ENCODE data around the gene RDH14. TPM values are rescaled to one million over a fixed set of nuclear protein-coding genes. Genes with fewer than 3 reads are reported as not detected.

The RDH14 gene
- total and polyA plus RNA-seq, 2 of the 4 experiments (the other 2 are of a cell fraction) = 11.9 to 12.2 TPM

DNA sequence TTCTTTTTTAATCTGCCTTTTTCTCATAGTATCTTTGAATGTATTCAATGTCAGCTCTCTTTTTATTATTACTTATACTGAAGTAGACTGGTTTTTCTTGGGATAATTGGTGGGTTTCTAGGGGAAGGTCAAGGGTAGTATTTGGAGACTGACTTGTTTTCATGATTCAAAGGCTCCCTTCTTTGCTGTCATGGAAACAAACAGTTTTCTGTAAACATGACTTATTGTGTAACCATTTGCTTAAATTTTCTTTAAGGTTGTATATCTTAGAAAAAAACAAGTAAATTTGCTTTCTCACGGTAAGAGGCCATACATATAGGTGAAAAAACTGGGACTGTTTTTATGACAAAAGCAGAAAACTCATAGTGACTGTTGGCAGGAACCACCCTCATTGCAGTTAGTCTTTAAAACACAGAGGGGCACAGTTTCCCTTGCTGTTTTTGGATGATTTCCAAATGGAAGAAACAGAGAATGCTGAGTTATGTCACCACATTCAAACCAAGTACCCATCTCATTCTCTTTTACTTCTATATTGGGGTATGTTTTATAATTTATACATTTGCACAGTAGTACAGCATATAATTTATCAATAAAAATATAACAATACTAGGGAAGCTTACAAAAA lies 5.8 kb upstream of the RDH14 start:
- no TSS peak for BruUV-seq (replicated peaks)

More for the DNA sequence above, 5.8 kb upstream of the RDH14 start:
- peaks cover 2% of the 10 kb centered on the region; the same call in 1 of the 2 replicates for H3K9me3 ChIP-seq (ENCODE audit: control insufficient read depth, insufficient read depth, low read length)
- no peak overlapping the region for H3K9ac ChIP-seq (ENCODE audit: low read depth, low read length)
- no peak overlapping the region for H2BK120ac ChIP-seq (ENCODE audit: low read depth, low read length)
- H3K18ac ChIP-seq (ENCODE audit: low read depth, low read length) = no peak overlapping the region
- H2BK5ac ChIP-seq (ENCODE audit: low read depth, low read length, poor library complexity, severe bottlenecking) = no peak overlapping the region
- H3K79me1 ChIP-seq (ENCODE audit: low read depth in 1 of 2, low read length in 2 of 2) = no peaks in the 10 kb centered on the region
- no CpG with 5 or more reads among the region's 1 CpG for WGBS, 2 experiments (ENCODE audit: extremely low coverage in 2 of 2, insufficient read length in 1 of 2)
- H3K4me3 ChIP-seq (ENCODE audit: insufficient read depth, low read depth, low read length) = no peak overlapping the region
- H2AK9ac ChIP-seq (replicated peaks; ENCODE audit: low read depth, low read length, poor library complexity) = no peak overlapping the region
- H2AFZ ChIP-seq (replicated peaks; ENCODE audit: low read length, poor library complexity) = no peak overlapping the region
- H4K91ac ChIP-seq (ENCODE audit: insufficient read depth, low read depth, low read length) = no peak overlapping the region
- POLR2A ChIA-PET (ENCODE audit: unreplicated experiment) = no interaction called here
- H3K14ac ChIP-seq (replicated peaks; ENCODE audit: low read depth, low read length) = no peak overlapping the region
- no peak overlapping the region for H2BK20ac ChIP-seq (ENCODE audit: low read depth, low read length)
- no peak for TF ChIP-seq USF2 (IDR thresholded peaks at IDR 0.05; ENCODE audit: low read depth, low read length)
- TF ChIP-seq NFE2L2 (IDR thresholded peaks at IDR 0.05; ENCODE audit: low read depth, low read length) = no peak
- TF ChIP-seq MAFK (IDR thresholded peaks at IDR 0.05; ENCODE audit: low read depth, low read length) = no peak
- TF ChIP-seq, protein P1, sequence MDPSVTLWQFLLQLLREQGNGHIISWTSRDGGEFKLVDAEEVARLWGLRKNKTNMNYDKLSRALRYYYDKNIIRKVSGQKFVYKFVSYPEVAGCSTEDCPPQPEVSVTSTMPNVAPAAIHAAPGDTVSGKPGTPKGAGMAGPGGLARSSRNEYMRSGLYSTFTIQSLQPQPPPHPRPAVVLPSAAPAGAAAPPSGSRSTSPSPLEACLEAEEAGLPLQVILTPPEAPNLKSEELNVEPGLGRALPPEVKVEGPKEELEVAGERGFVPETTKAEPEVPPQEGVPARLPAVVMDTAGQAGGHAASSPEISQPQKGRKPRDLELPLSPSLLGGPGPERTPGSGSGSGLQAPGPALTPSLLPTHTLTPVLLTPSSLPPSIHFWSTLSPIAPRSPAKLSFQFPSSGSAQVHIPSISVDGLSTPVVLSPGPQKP (IDR thresholded peaks at IDR 0.05; ENCODE audit: borderline replicate concordance, low read depth, low read length) = no peak
- no peak for TF ChIP-seq RFX5 (IDR thresholded peaks at IDR 0.05; ENCODE audit: low read depth, low read length)
- no peak for TF ChIP-seq SMC3 (IDR thresholded peaks at IDR 0.05; ENCODE audit: low read depth, low read length)
- TF ChIP-seq CHD1 (IDR thresholded peaks at IDR 0.05; ENCODE audit: low read depth, low read length) = no peak
- no peak for TF ChIP-seq RCOR1 (IDR thresholded peaks at IDR 0.05; ENCODE audit: insufficient replicate concordance, low read length)
- no peak for TF ChIP-seq CEBPB (IDR thresholded peaks at IDR 0.05; ENCODE audit: low read depth, low read length)
- TF ChIP-seq RAD21 (IDR thresholded peaks at IDR 0.05; ENCODE audit: low read length) = no peak
- TF ChIP-seq POLR2A (IDR thresholded peaks at IDR 0.05; ENCODE audit: low read depth, low read length) = no peak
- TF ChIP-seq MAZ (IDR thresholded peaks at IDR 0.05; ENCODE audit: borderline replicate concordance, low read depth, low read length) = no peak
- TF ChIP-seq BHLHE40 (IDR thresholded peaks at IDR 0.05; ENCODE audit: low read depth, low read length) = no peak
- TF ChIP-seq, protein P2, sequence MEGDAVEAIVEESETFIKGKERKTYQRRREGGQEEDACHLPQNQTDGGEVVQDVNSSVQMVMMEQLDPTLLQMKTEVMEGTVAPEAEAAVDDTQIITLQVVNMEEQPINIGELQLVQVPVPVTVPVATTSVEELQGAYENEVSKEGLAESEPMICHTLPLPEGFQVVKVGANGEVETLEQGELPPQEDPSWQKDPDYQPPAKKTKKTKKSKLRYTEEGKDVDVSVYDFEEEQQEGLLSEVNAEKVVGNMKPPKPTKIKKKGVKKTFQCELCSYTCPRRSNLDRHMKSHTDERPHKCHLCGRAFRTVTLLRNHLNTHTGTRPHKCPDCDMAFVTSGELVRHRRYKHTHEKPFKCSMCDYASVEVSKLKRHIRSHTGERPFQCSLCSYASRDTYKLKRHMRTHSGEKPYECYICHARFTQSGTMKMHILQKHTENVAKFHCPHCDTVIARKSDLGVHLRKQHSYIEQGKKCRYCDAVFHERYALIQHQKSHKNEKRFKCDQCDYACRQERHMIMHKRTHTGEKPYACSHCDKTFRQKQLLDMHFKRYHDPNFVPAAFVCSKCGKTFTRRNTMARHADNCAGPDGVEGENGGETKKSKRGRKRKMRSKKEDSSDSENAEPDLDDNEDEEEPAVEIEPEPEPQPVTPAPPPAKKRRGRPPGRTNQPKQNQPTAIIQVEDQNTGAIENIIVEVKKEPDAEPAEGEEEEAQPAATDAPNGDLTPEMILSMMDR (conservative IDR thresholded peaks at IDR 0.05; ENCODE audit: low read depth, low read length) = no peak
- TF ChIP-seq MXI1 (IDR thresholded peaks at IDR 0.05; ENCODE audit: borderline replicate concordance, low read depth, low read length) = no peak
- TF ChIP-seq FOS (IDR thresholded peaks at IDR 0.05; ENCODE audit: low read depth, low read length) = no peak
- ATAC-seq (ENCODE audit: low read depth) (no peak; the same call in 1 of the 2 replicates), DNase-seq (peak; percentile 24)
- no peak overlapping the region for H2AK5ac ChIP-seq (ENCODE audit: low read depth, low read length)
- H3K4ac ChIP-seq (ENCODE audit: low read depth, low read length) = no peak overlapping the region
- no peak overlapping the region for H2BK15ac ChIP-seq (ENCODE audit: low read depth, low read length)
- H3K4me1 ChIP-seq (ENCODE audit: control insufficient read depth, insufficient read depth, low read length) = no peaks in the 10 kb centered on the region
- dilution Hi-C loops (cut with HindIII; ENCODE audit: low sequenced_read_pairs, unreplicated experiment) = no loop called here
- H4K20me1 ChIP-seq (ENCODE audit: insufficient read depth, low read length) = no peaks in the 10 kb centered on the region
- H3K27ac ChIP-seq (ENCODE audit: insufficient read depth, low read length) = no peak overlapping the region
- H3K56ac ChIP-seq (ENCODE audit: extremely low read depth, insufficient read depth, low read length) = no peak overlapping the region
- H4K8ac ChIP-seq (ENCODE audit: low read depth in 2 of 2, low read length in 2 of 2) = no peak overlapping the region
- H3K4me2 ChIP-seq (ENCODE audit: low read depth, low read length) = no peak overlapping the region
- H4K5ac ChIP-seq (ENCODE audit: low read depth, low read length) = no peak overlapping the region
- in situ Hi-C loops (cut with MboI; ENCODE audit: low sequenced_read_pairs) = no loop called here
- CTCF ChIA-PET = interaction anchor here (0.6 kb wide), 1 partner anchor 699 kb away, joined by 3 read pairs; no protein-coding TSS in a partner anchor
- H3K27me3 ChIP-seq (ENCODE audit: control insufficient read depth, insufficient read depth, low read length) = no peaks in the 10 kb centered on the region
- no peaks in the 10 kb centered on the region for H3K9me1 ChIP-seq (ENCODE audit: insufficient read depth, low read length)
- intact Hi-C loops (cut with micrococcal nuclease) = no loop called here
- no peak overlapping the region for H3K23ac ChIP-seq (ENCODE audit: low read depth, low read length)
- H3K36me3 ChIP-seq (ENCODE audit: control insufficient read depth, insufficient read depth, low read length) = no peaks in the 10 kb centered on the region

Measured in IMR-90 (cell line).